Esophagus squamous epithelium (tissue), 5 donors: ENCODE results near the gene MYBPC3. TPM values are rescaled to one million over a fixed set of nuclear protein-coding genes. Genes with fewer than 3 reads are reported as not detected.

Source experiments
- DNase-seq: peaks from one replicate; lab custom pipeline; 2025; lab: John Stamatoyannopoulos, UW
- H3K27ac ChIP-seq, 4 donors: fragments of 200-600 bp; sonication (generic); one replicate each; pipeline ENCODE4 v1.5.1; 2016 to 2019; ENCODE audit warnings: mild to moderate bottlenecking in 1 of 4
- H3K27me3 ChIP-seq, 4 donors: fragments of 200-600 bp; sonication (generic); 1 replicate in 3 of 4; 2 replicates in 1 of 4; pipeline versions ENCODE4 v1.5.1 to v1.6.0; 2017 to 2021; ENCODE audit warnings: antibody characterized with exemption in 1 of 4
- H3K36me3 ChIP-seq, 3 donors: fragments of 200-600 bp; sonication (generic); one replicate each; pipeline ENCODE4 v1.5.1; 2016 to 2019
- H3K4me1 ChIP-seq, 3 donors: fragments of 200-600 bp; sonication (generic); one replicate each; pipeline ENCODE4 v1.5.1; 2017 to 2019
- H3K4me3 ChIP-seq, 4 donors: fragments of 200-600 bp; sonication (generic); 1 replicate in 3 of 4; 2 replicates in 1 of 4; pipeline ENCODE4 v1.5.1; 2016 to 2019; ENCODE audit warnings: mild to moderate bottlenecking in 2 of 4, moderate library complexity in 1 of 4
- H3K9me3 ChIP-seq, 3 donors: fragments of 200-600 bp; sonication (generic); one replicate each; pipeline ENCODE4 v1.5.1; 2016 to 2019
- POLR2A ChIP-seq, 4 donors: fragments of 450-650 bp; IDR thresholded peaks; one replicate each; pipeline ENCODE4 v1.6.1; 2017; ENCODE audit warnings: antibody characterized with exemption in 4 of 4, mild to moderate bottlenecking in 4 of 4, moderate library complexity in 3 of 4
- WGBS, 2 donors: methylation state at CpG; one replicate each; pipeline ENCODE4 v1.1.5; 2018; 5-methylcytosine and 5-hydroxymethylcytosine counted together
- intact Hi-C: fragments of 100-400 bp; cut with DNase I; formaldehyde crosslinking; loops from one replicate; pipeline ENCODE4 v1.15.0; 2022
- total RNA-seq, 4 donors: library from RNA; depleted of rRNA; stranded (reverse); fragments of >200 nt; gene quantifications; one replicate each; pipeline ENCODE4 v1.1.0, GENCODE V29; 2016
- TF ChIP-seq, protein P1 (sequence below), 6 experiments: fragments of 450-650 bp in 4 of 6; fragments of 200-600 bp in 2 of 6; sonication (generic) in 2 of 6; IDR thresholded peaks; one replicate each; pipeline ENCODE4 v1.5.1; 2016 to 2019; ENCODE audit warnings: antibody characterized with exemption in 6 of 6, mild to moderate bottlenecking in 4 of 6, moderate library complexity in 4 of 6
- donor health status: DM: yes; HTN: yes; CAD: no.

Gene MYBPC3
- under 1 TPM in 1 of 4 donors, not detected in 3; 0.08 TPM for total RNA-seq

DNA sequence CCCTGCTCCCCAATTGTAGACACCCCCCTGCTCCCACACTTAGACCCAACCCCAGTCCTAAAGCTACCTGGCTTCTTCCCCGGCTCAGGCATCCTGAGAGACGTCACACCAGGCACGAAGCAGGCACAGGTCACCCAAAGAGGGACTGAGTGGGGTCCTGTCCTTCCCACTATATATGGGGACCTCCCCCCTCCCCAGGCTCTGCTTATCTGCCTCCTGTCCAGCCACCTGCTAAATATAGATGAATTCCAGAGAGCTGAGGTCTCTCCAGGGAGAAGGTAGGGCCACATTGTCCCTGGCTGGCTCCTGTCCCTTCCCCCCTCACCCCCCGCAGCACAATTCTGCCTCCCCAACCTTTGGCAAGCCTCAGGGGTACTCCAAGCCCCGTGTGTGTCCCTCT lies at the start of gene MYBPC3:
Gene MYBPC3, minus strand, starts transcription at position 147 of the 400 bp plus-strand sequence. Its CDS starts 55 bp downstream, at position 92.
- intact Hi-C loops = loop anchor here (10.0 kb wide), 1 partner anchor 178 kb away; the partner anchor contains the start of gene ARFGAP2
- Histone ChIP-seq H3K36me3 (no peaks in the 10 kb centered on the region), H3K27me3 (no peaks in the 10 kb centered on the region), H3K4me3 (no peak within 1 kb of the TSS), H3K27ac (no peak within 1 kb of the TSS), H3K9me3 (no peaks in the 10 kb centered on the region), H3K4me1 (peaks cover 3 to 14% (median 4%) of the 10 kb centered on the region in 3 donors)
- TF ChIP-seq POLR2A (IDR thresholded peaks at IDR 0.05) = no peak
- TF ChIP-seq, protein P1, sequence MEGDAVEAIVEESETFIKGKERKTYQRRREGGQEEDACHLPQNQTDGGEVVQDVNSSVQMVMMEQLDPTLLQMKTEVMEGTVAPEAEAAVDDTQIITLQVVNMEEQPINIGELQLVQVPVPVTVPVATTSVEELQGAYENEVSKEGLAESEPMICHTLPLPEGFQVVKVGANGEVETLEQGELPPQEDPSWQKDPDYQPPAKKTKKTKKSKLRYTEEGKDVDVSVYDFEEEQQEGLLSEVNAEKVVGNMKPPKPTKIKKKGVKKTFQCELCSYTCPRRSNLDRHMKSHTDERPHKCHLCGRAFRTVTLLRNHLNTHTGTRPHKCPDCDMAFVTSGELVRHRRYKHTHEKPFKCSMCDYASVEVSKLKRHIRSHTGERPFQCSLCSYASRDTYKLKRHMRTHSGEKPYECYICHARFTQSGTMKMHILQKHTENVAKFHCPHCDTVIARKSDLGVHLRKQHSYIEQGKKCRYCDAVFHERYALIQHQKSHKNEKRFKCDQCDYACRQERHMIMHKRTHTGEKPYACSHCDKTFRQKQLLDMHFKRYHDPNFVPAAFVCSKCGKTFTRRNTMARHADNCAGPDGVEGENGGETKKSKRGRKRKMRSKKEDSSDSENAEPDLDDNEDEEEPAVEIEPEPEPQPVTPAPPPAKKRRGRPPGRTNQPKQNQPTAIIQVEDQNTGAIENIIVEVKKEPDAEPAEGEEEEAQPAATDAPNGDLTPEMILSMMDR (IDR thresholded peaks at IDR 0.05) = no peak
- no peak for DNase-seq
- WGBS, 2 donors = 65 to 96% methylated on average over 2 to 3 of the region's 5 CpGs

DNA sequence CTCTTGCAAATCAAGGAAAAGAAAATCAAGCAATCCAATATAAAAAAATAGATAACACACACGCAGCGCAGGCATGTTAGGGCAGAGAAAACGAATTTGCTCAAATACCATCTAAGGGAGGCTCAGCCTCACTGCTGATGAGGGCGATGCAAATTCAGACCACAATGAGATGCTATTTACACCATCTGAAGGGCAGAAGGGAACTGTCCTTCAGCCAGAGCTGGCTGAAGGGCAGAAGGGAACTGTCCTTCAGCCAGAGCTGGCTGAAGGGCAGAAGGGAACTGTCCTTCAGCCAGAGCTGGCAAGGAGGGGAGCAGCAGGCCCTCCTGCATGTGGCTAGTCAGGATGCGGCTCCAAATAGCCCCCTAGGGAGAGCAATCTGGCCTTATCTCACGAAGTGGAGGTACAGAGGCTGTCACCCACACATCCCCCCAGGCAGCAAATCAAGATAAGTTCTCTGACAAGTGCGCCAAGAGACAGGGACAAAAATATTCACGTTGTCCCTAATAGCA lies 48.3 kb upstream of the MYBPC3 start:
- WGBS, 2 donors = 18 to 21% methylated on average over 7 to 8 of the region's 8 CpGs
- peaks cover 10 to 39% (median 15%) of the 10 kb centered on the region in 3 donors for H3K4me1 ChIP-seq
- no peaks in the 10 kb centered on the region for H3K9me3 ChIP-seq
- no peak for DNase-seq
- TF ChIP-seq, protein P1 (IDR thresholded peaks at IDR 0.05) = no peak
- TF ChIP-seq POLR2A (IDR thresholded peaks at IDR 0.05) = no peak
- H3K27me3 ChIP-seq = no peaks in the 10 kb centered on the region
- intact Hi-C loops = no loop called here
- peak overlapping the region; percentile 82 to 87 (median 84) for H3K27ac ChIP-seq
- H3K36me3 ChIP-seq = no peaks in the 10 kb centered on the region
- peak overlapping the region; percentile 36 to 79 (median 54) for H3K4me3 ChIP-seq

DNA sequence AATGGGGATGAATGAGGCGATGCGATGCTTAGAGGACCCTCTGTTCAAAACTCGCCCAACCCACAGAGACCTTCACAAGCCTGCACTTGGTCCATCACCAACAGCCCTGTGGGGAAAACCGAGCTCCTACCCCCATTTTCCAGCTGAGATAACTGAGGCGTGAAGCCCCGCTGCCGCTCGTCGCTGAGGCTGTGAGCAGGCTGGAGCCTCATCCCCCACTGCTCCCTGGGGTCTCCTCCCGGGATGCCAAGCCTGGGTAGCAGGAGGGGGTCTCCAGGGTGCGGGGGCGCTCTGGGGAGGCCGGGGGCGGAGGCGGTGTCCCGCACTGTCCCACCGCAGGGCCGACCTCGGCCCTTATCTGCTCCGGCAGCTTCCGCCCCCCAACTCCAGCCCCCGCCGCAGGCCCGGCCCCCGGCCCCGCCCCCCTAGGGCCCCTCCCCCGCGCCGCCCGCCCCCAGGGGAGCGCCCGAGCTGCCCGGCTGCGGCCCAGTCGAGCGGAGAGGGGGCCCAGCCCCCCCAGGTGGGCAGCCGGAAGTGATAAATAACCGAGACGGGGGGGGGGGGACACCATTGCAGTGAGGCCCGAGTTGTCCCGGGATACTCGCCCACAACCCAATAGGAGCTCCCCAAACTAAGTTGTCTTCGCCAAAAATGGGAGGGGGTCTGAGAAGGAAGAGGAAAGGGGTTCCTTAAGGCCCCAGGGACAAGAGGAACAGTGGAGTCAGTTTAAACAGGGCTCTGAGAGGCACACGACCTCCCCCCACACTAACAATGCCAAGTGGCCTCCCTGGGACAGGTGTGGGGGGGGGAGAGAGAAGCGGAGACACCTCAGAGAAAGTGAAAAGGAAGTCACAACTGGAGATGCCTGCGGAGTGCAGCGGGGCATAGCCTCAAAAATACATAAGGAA lies 47.6 kb upstream of the MYBPC3 start:
- intact Hi-C loops = no loop called here
- DNase-seq = no peak

DNA sequence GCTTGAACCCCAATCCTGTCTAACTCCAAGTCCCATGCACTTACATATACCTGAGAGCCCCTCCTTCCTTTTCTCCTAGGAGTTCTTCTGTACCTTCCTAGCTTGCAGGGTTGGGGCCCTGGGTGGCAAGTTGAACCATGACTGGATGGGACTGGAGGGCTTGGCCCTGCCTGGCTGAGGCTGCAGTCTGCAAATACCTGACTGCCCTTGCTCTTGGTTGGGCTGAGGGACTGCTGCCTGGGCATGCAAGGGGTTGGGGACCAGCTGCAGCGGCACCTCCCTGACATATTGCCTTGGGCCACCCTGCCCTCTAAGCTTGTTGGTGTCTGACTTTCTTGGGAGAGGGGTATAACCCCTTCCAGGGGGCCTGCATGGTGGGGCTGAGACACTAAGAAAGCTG lies 46.0 kb upstream of the MYBPC3 start:
- H3K36me3 ChIP-seq = no peaks in the 10 kb centered on the region
- H3K4me3 ChIP-seq = no peak overlapping the region
- intact Hi-C loops = no loop called here
- peaks cover 10 to 62% (median 28%) of the 10 kb centered on the region in 3 donors for H3K4me1 ChIP-seq
- no peaks in the 10 kb centered on the region for H3K27me3 ChIP-seq
- no peak for TF ChIP-seq POLR2A (IDR thresholded peaks at IDR 0.05)
- TF ChIP-seq, protein P1 (IDR thresholded peaks at IDR 0.05) = no peak
- no peak for DNase-seq
- WGBS, 2 donors = no CpG with 5 or more reads among the region's 1 CpG
- no peak overlapping the region for H3K27ac ChIP-seq
- no peaks in the 10 kb centered on the region for H3K9me3 ChIP-seq

More for the DNA sequence above, 47.6 kb upstream of the MYBPC3 start:
- peak overlapping the region; percentile 82 to 87 (median 84) for H3K27ac ChIP-seq
- H3K4me1 ChIP-seq = peaks cover 10 to 46% (median 18%) of the 10 kb centered on the region in 3 donors
- 1 to 12% methylated on average over 10 to 15 of the region's 47 CpGs for WGBS, 2 donors
- no peaks in the 10 kb centered on the region for H3K9me3 ChIP-seq
- H3K4me3 ChIP-seq = peak overlapping the region; percentile 36 to 79 (median 54)
- no peaks in the 10 kb centered on the region for H3K36me3 ChIP-seq
- no peaks in the 10 kb centered on the region for H3K27me3 ChIP-seq
- peak in 1 of 4 donors; percentile 49 for TF ChIP-seq POLR2A (IDR thresholded peaks at IDR 0.05)
- TF ChIP-seq, protein P1 (IDR thresholded peaks at IDR 0.05) = no peak

DNA sequence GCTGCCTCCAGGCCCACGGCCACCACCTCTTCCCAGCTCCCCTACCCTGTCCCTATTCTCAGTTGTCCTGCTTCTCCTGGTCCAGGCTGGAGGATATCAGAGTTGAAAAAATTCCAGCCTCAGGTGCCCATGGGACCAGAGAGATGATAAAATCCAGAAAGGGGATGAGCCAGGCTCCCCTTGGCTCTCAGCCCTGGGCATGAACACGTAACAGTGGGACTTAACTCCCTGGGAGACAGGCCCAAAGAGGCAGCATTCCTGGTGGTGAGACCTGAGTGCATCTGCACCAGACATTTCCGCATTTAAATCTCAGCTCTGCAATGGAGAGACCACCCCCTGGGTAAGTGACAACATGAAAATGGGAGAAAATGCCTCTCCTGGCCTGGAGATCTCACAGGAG lies 45.5 kb upstream of the MYBPC3 start:
- DNase-seq = no peak
- intact Hi-C loops = no loop called here
- Histone ChIP-seq H3K4me3 (no peak overlapping the region), H3K27ac (no peak overlapping the region), H3K4me1 (peaks cover 10 to 67% (median 28%) of the 10 kb centered on the region in 3 donors), H3K36me3 (no peaks in the 10 kb centered on the region), H3K27me3 (no peaks in the 10 kb centered on the region), H3K9me3 (no peaks in the 10 kb centered on the region)
- TF ChIP-seq, protein P1 (IDR thresholded peaks at IDR 0.05) = no peak
- TF ChIP-seq POLR2A (IDR thresholded peaks at IDR 0.05) = no peak
- 59 to 67% methylated on average over 3 of the region's 3 CpGs for WGBS, 2 donors
